ENCODE data around the gene SGK2.
"Not testable (repeated sequence)": the region's sequence is repeated elsewhere in the genome, so short reads cannot be mapped to it uniquely, and the experiment has no call there.

SGK2 gene

GRCh38 chr20:43607278-43607677 lies 48.5 kb downstream of the SGK2 start:
- DNase-seq = not testable (repeated sequence)

- DNase-seq = no peak
These were observed 72.8 kb downstream of the SGK2 start for GRCh38 chr20:43631598-43631997.

Measured in KG1 (cell line).